A204.1 (cell line): ENCODE data around the gene CDC42BPA.
"Not testable (repeated sequence)": the region's sequence is repeated elsewhere in the genome, so short reads cannot be mapped to it uniquely, and the experiment has no call there.

Source experiments
- FAIRE-seq: peaks from 2 replicates; lab custom pipeline; 2012; peaks lifted over from hg19 to GRCh38; lab: Jason Lieb, UNC

Gene CDC42BPA

GRCh38 chr1:227062306-227062705, 256.0 kb downstream of the CDC42BPA start:
- FAIRE-seq = no peak

- FAIRE-seq = no peak
Measured at GRCh38 chr1:227059076-227059475, 259.2 kb downstream of the CDC42BPA start.

- FAIRE-seq = no peak
Measured at GRCh38 chr1:227058321-227058751, 260.0 kb downstream of the CDC42BPA start.

GRCh38 chr1:227049253-227049652, 269.0 kb downstream of the CDC42BPA start:
- no peak for FAIRE-seq

- no peak for FAIRE-seq
Measured at GRCh38 chr1:227043755-227044154, 274.5 kb downstream of the CDC42BPA start.

- FAIRE-seq = no peak
Measured at GRCh38 chr1:227042292-227042691, 276.0 kb downstream of the CDC42BPA start.

GRCh38 chr1:227038401-227038800, 279.9 kb downstream of the CDC42BPA start:
- no peak for FAIRE-seq

GRCh38 chr1:227037121-227037520, 281.2 kb downstream of the CDC42BPA start:
- no peak for FAIRE-seq

GRCh38 chr1:227035316-227035715, 283.0 kb downstream of the CDC42BPA start:
- FAIRE-seq = no peak

- no peak for FAIRE-seq
Measured at GRCh38 chr1:227033880-227034279, 284.4 kb downstream of the CDC42BPA start.

- no peak for FAIRE-seq
Measured at GRCh38 chr1:227032396-227032795, 285.9 kb downstream of the CDC42BPA start.

- FAIRE-seq = no peak
Measured at GRCh38 chr1:227016990-227017389, 301.3 kb downstream of the CDC42BPA start.

GRCh38 chr1:227010645-227011044, 307.6 kb downstream of the CDC42BPA start:
- FAIRE-seq = no peak

- no peak for FAIRE-seq
Measured at GRCh38 chr1:227009937-227010336, 308.4 kb downstream of the CDC42BPA start.

- FAIRE-seq = no peak
Measured at GRCh38 chr1:227006226-227006796, 312.0 kb downstream of the CDC42BPA start.

- no peak for FAIRE-seq
Measured at GRCh38 chr1:227004796-227005195, 313.5 kb downstream of the CDC42BPA start.

- FAIRE-seq = no peak
Measured at GRCh38 chr1:227003165-227003564, 315.1 kb downstream of the CDC42BPA start.

- FAIRE-seq = no peak
Measured at GRCh38 chr1:227002531-227003049, 315.7 kb downstream of the CDC42BPA start.

GRCh38 chr1:226999579-226999978, 318.7 kb downstream of the CDC42BPA start:
- FAIRE-seq = not testable (repeated sequence)

- FAIRE-seq = no peak
Measured at GRCh38 chr1:226995365-226996332, 322.6 kb downstream of the CDC42BPA start.

GRCh38 chr1:226994586-226995364, 323.5 kb downstream of the CDC42BPA start:
- no peak for FAIRE-seq

- no peak for FAIRE-seq
Measured at GRCh38 chr1:226993814-226994585, 324.3 kb downstream of the CDC42BPA start.
